G401.6 (cell line): Measurements from ENCODE around the gene LRRC3.

Experiments used
- FAIRE-seq: peaks from 2 replicates; lab custom pipeline; 2012; peaks lifted over from hg19 to GRCh38; lab: Jason Lieb, UNC

The LRRC3 gene

GRCh38 chr21:44424608-44425306, 30.6 kb upstream of the LRRC3 start:
- no peak for FAIRE-seq

DNA sequence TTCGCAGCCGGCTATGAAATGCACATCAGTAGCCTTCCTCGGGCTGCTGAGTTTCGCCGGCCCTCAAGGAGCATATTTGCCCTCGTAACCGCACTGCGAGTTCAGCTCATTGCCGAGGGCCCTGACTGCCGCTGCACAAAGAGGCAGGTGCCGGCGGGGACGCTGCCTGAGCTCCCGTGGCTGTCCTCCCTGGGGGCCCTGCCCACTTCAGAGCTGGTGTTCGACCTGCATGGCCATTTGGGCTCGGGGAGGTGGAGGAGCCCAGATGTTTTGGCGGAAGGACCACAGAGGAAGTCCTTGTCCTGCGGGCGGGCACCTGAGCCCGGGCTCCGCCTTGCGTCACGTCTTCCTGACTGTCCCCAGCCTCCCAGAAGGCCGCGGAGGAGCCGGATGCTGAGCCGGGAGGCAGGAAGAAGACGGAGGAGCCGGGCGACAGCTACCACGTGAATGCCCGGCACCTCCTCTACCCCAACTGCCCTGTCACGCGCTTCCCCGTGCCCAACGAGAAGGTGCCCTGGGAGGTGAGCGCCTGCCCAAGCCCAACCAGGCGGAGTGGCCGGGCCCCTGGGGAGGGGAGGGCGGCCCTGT, 29.9 kb upstream of the LRRC3 start:
- FAIRE-seq, result no peak

DNA sequence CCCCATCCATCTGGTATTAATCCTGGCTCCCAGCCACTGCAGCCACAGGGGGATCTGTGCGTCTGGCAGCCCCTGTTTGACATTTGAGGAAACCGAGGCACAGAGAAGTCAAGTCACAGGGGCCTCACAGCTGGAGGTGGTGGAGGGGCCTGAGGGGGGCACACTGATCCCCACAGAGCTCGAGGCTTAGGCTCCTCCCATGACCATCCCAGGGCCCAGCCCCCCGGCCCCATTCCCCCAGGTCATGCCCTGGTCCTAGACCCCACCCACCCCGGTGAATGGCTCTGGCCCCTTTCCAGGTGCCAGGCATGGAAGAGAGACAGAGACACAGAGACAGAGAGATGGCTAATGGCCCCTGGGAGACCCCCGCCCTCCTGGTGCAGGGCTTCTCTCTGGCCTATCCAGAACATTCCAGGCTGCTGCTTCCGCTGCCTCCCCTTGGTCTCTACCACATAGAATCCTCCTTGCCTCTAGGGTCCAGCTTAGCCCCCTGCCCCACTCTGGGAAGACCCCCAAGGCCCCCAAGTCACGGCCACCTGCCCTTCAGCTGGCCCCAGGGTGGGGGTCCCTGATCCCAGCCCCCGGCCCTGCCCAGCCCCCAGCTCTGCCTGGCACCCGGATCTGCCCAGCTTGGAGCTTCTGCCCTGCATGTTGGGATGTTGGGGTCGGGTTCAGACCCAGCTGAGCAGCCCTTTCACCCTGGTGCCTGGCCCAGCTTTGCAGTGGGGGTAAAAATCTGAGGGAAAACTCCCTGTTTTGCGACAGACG, 29.2 kb upstream of the LRRC3 start:
- FAIRE-seq, result no peak

- FAIRE-seq, result no peak
Observed at GRCh38 chr21:44426663-44427191, 28.6 kb upstream of the LRRC3 start.

GRCh38 chr21:44427241-44428120, 27.8 kb upstream of the LRRC3 start:
- no peak for FAIRE-seq

GRCh38 chr21:44428281-44428960, 26.9 kb upstream of the LRRC3 start:
- FAIRE-seq, result peak; percentile 92

DNA sequence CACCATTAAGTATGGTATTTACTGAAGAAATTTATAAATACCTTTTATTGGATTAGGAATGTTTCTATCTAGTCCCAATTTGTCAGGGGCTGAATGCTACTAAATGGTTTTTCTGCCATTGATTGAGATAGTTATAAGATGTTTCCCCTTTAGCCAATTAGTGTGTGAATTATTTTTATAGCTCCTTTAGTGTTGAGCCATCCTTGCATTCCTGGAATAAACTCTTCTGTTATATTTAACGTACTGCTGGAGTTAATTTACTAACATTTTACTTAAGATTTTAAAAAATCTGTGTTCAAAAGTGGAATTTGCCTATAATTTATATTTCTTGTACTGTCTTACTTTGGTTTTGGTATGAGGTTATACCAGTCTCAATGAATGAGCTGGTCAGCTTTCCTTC, 25.4 kb upstream of the LRRC3 start:
- no peak for FAIRE-seq

- no peak for FAIRE-seq
Observed at GRCh38 chr21:44431300-44431699, 24.0 kb upstream of the LRRC3 start.

GRCh38 chr21:44432841-44433790, 22.2 kb upstream of the LRRC3 start:
- no peak for FAIRE-seq

DNA sequence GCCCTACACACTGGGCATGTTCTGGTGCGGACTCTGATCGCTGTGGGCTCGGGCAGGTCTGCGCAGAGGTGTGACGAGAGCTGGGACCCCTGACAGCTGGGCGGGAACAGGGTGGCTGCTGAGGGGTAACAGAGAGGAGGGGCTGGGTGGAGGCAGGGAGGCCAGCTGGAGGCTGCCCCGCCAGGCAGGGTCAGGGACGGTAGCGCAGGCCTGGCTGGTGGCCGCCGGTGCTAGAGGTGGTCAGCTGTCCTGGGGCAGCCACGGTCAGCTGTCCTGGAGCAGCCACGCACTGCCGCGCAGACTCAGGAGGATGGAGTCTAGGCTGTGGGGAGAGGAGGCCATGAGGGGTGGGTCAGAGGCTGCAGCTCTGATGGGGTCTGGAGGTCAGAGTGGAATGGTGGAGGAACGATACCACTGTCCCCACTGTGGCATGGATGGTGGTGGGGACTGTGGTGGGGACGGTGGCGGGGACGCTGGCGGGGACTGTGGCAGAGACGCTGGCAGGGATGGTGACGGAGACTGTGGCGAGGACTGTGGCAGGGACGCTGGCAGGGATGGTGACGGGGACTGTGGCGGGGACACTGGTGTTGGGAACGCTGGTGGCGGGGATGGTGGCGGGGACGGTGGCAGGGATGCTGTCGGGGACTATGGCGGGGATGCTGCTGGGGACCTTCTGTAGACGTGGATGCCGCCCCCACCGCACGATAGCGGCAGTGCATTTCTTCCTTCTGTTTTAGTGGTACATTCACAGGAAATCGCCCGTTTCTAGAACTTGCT, 21.3 kb upstream of the LRRC3 start:
- FAIRE-seq, result no peak

- no peak for FAIRE-seq
Observed at GRCh38 chr21:44434568-44434925, 20.8 kb upstream of the LRRC3 start.

DNA sequence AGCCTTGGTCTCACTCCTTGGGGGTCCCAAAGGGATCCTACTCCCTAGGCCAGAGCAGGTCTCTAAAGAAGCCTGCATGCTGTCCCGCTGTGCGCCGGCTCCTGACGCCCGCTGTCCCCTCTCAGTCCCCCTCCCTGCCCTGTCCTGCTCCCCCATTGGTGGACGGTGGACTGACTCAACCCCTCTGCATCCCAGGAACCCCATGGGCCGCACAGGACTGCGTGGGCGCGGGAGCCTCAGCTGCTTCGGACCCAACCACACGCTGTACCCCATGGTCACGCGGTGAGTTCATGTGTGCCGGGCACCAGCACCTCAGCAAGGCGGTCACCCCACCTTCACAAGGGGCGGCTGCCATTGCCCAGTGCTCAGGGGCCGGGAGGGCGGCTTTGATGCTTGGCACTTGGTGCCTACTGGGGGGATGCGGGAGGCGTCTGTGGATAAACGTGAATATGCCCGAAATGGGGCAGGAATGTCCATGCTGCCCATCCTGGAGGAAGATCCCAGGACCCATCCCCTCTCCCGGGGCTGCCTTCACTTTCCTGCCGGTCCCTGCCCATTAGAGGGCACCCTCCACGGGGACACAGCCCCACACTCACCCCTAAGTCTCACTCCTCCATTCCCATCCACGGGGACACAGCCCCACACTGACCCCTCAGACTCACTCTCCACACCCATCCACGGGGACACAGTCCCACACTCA, 20.2 kb upstream of the LRRC3 start:
- FAIRE-seq, result no peak

DNA sequence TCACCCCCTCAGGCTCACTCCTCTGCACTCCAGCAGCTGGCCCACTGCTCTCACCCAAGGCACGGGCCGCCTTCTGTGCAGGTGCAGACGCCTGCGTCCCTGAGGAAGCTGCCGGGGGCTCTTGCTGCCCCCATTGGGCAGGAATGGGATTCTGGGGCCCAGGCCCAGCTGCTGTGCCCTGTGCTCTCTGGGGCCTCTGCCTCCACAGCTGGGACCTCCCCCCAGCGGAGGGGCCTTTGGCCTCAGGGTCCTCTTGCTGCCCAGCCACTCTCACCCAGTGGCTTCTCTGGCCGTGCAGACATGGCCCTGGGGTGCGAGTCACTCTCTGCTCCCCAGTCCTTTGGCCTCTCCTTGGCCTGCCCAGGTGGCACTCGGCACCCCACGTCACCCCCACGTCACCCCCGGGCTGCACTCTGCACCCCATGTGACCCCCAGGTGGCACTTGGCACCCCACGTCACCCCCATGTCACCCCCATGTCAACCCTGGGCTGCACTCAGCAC, 19.1 kb upstream of the LRRC3 start:
- no peak for FAIRE-seq

- no peak for FAIRE-seq
Observed at GRCh38 chr21:44436958-44437357, 18.4 kb upstream of the LRRC3 start.

DNA sequence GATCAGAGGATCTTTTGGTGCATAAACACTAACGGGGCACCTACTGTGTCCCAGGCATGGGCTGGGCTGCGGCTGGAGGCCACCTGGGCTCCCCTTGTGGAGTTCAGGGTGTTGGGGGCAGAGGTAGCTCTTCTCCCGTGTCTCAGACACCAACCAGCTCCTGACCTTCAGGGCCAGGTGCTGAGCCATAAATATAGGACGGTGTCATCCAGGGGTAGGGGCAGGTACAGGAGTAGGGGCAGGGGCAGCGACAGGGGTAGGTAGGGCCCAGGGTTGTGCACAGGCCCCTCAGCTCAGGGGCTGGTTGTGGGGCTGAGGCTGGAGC, 18.0 kb upstream of the LRRC3 start:
- no peak for FAIRE-seq

- no peak for FAIRE-seq
Observed at GRCh38 chr21:44437696-44438431, 17.4 kb upstream of the LRRC3 start.

DNA sequence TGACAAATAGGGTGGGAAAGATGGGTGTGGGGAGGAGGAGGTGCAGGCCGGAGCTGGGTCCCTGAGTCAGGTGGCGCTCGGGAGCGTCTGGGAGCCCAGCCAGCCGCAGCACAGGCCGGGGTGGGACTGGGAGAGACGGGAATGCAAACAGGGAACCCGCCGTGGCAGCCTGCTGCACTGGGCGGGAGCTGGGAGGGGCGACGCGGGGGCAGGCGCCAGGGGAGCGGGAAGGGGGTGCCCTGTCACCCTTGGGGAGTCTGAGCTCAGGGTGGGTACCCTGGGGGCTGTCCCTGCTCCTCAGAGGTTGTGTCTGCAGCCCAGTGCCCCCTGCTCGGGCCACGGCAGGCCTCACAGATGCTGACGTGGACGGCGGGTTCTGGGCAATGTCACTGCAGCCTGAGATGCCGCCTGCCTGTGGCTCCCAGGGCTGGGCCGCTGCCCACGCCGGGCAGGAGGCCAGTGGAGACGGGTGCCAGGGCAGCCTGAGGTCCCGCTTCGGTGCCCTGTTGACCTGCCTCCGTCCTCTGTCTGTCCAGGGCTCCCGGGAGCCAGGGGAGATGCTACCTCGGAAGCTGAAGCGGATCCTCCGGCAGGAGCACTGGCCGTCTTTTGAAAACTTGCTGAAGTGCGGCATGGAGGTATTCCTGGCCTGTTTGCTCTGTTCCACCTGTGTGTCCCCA, 16.6 kb upstream of the LRRC3 start:
- no peak for FAIRE-seq

DNA sequence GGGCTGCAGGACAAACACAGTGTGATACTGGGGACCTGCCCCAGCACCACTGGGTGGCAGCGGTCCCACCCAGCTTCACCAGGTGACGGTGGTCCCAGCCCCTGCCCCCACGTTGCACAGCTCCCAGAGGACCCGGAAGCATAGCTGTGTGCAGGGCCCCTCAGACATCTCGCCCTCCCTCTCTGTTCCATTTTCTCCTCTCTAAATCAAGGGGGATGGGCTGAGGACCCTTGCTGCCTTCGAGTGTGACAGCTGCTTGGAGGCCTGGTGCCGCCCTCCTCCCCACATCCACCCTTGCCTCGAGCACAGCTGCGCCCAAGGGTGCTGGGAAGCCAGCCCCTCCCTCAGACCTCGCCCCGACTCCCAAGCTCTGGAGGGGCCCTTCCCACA, 16.1 kb upstream of the LRRC3 start:
- FAIRE-seq, result no peak
